GM18858 (cell line): ENCODE measurements around the gene PRM1.
A peak's percentile ranks its signal among the peaks of the same experiment; 100 is the strongest.

Experiments
- ATAC-seq: cut with Tn5 transposase; IDR thresholded peaks from one replicate; pipeline ENCODE4 v1.9.1; 2021; ENCODE audit not compliant: unreplicated experiment

PRM1 gene

GRCh38 chr16:11273721-11274324 lies 7.3 kb downstream of the PRM1 start:
- no peak for ATAC-seq

GRCh38 chr16:11272921-11273720 lies 8.0 kb downstream of the PRM1 start, which contains the start of gene PRM3:
PRM3 (minus strand) TSS chr16:11273629; CDS start chr16:11273595, 34 bp downstream.
- no peak for ATAC-seq

GRCh38 chr16:11272484-11272883 lies 8.6 kb downstream of the PRM1 start:
- ATAC-seq: no peak

- ATAC-seq: no peak
These were observed 9.5 kb downstream of the PRM1 start for GRCh38 chr16:11271610-11272009.

- no peak for ATAC-seq
These were observed 10.4 kb downstream of the PRM1 start for GRCh38 chr16:11270602-11271162.

GRCh38 chr16:11268921-11269375 lies 12.2 kb downstream of the PRM1 start, which contains the start of gene TNP2:
TNP2 (minus strand) TSS chr16:11269325; CDS start chr16:11269262, 63 bp downstream.
- no peak for ATAC-seq

- no peak for ATAC-seq
These were observed 16.0 kb downstream of the PRM1 start for GRCh38 chr16:11265124-11265523.

- no peak for ATAC-seq
These were observed 16.8 kb downstream of the PRM1 start for GRCh38 chr16:11264155-11264832.

GRCh38 chr16:11263737-11264136 lies 17.4 kb downstream of the PRM1 start:
- no peak for ATAC-seq

- no peak for ATAC-seq
These were observed 18.2 kb downstream of the PRM1 start for GRCh38 chr16:11262915-11263314.

- ATAC-seq: no peak
These were observed 20.5 kb downstream of the PRM1 start for GRCh38 chr16:11260596-11260966.

- no peak for ATAC-seq
These were observed 21.2 kb downstream of the PRM1 start for GRCh38 chr16:11259655-11260595.

- no peak for ATAC-seq
These were observed 22.3 kb downstream of the PRM1 start for GRCh38 chr16:11258553-11259492.

GRCh38 chr16:11257131-11257938 lies 23.8 kb downstream of the PRM1 start:
- ATAC-seq: no peak

- ATAC-seq: no peak
These were observed 24.4 kb downstream of the PRM1 start for GRCh38 chr16:11256661-11257130.

GRCh38 chr16:11255737-11256660 lies 25.1 kb downstream of the PRM1 start, which contains the start of gene SOCS1:
SOCS1 (minus strand) TSS chr16:11256204; CDS start chr16:11255478, 726 bp downstream.
- ATAC-seq: peak; percentile 38
